DMS79 treated with DMSO at 0.1 percent for 48 hours (cell line): ENCODE data around the gene TWNK.
A peak's percentile ranks its signal among the peaks of the same experiment; 100 is the strongest.

Source experiments
- DNase-seq: peaks from one replicate; lab custom pipeline; 2025; lab: John Stamatoyannopoulos, UW

TWNK gene

GRCh38 chr10:101011517-101012423, 24.4 kb downstream of the TWNK start:
- DNase-seq = no peak

DNA sequence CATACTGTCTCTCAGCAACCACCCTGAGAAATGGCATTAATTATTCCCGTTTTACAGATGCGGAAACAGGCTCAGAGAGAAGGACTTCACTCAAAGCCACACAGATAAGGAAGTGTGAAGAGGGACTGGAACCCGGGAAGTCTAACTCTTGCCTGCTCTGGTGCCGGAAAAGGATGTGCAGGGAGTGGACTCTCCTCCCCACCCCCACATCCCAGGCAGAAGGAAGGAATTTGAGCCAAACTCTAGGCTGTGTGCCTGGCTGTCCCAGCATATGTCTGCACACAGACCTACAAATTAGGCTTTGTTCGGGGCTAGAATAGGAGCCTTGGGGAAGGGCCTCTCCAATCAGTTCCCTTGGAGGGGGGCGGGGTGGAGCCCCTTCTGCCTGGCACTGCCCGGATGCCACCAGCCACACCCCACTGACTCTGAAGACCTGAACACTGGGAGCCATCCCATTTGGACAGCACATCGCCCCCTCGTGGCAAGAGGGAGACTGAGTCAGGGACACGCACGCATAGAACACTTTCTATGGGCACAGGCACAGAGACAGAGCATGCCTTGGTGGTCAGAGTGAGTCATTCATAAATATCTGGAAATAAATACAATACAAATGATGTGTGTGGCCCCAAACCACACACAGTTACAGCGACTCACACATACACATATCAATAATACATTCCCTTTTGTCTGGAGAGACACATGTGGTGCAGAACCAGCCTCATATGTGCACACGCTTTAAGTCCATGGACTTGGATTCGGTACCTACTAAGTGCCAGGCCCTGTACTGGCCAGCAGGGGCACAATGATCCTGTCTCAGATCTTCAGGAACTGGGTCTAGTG, 25.4 kb downstream of the TWNK start:
- DNase-seq = peak; percentile 21

GRCh38 chr10:101013365-101013825, 26.1 kb downstream of the TWNK start:
- DNase-seq = no peak

DNA sequence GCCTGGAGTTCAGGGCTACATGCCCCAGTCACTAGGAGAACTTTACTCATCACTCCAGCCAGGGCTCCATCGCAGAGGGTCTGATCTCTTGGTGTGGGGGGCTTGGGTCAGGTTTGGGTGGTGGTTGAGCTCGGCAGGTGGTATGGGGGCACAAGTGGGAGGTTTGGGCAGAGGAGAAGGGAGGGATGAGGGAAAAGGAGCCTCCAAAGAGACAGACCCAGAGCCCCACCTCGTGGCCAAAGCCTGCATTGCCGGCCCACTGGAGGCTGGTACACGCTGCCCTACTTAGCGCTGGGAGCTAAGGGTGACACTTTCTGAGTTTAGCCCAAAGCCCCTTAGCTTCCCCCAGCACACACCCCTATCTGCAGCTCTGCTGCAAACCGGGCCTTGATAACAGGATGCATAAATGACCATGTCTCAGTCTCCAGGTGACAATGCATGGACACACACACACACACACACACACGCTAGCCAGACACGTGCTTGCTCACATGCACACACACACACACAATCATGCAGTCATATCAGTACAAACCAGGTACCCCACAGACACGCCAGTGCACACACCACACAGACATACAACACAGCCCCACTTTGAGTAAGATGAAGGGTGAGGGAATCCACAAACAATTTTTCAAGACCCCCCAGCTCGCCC, 27.0 kb downstream of the TWNK start:
- DNase-seq = peak; percentile 18

DNA sequence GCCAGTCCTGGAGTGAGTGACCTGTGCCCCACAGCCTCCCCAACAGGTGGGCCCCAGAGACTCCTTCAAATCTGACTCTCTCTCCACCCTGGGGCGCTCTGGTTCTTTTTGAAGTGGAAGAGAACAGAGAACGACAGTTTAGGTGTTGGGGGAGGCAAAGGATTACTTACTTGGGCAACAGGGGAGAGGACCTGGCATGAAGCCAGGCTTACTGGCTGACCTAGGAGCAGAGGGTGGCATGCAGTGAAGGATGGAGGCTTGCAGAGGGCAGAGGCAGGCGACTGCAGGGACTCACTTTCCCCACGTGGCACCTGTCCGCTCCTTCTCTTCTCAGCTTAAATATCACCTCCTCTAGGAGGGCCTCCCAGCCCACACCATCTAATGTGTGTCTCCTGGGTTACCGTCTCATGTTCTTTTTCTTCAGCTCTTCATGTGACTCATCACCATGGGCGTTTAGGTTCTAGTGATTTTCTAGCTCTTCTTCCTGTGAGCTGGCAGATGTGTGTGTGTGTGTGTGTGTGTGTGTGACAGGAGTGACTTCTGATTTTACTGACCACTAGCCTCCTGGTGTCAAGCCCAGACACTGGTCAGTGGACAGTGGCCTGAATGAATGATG, 27.7 kb downstream of the TWNK start:
- DNase-seq = no peak

GRCh38 chr10:101015582-101015973, 28.2 kb downstream of the TWNK start:
- no peak for DNase-seq

DNA sequence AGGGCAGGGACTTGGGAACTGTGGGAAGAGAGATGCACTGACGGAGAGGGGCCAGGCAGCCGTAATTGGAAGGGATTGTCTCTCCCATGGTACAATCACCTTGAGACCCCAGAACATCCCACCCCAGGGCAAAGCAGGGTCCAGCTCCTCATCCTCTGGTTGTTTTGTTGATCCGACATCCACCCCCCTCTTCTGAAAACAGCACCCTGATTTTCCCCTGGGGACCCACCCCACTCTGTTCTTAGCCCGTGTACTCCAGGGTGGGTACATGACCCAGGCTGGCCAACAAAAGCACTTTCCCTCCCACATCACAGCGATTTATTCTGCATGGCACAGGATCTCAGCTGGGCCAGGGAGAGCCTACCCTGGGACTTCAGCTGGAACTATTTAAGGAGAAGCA, 29.5 kb downstream of the TWNK start:
- no peak for DNase-seq

DNA sequence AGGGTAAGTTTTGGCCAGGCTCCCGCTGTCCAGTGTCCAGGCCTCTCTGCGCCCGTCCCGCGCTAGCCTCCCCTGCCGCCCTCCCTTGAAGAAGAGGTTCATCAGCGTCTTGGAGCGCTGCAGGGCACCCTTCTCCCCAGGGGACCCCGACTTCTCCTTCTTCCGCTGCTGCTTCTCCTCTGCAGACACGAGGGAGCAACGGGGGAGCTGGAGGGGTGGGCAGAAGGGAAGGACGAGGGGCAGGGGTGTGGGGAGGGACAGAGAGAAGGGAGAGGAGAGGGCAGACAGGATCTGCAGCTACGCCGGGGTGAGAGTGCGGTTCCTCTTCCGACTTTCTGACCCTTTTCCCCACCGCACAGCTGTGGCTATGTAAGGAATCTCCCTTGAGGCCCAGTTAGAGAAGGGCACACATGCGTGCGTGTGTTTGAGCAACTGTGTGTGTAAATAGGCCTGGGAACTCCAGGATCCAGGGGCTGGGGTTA, 30.8 kb downstream of the TWNK start:
- no peak for DNase-seq

- DNase-seq = peak; percentile 27
Observed at GRCh38 chr10:101018600-101019439, 31.5 kb downstream of the TWNK start.

- DNase-seq = no peak
Observed at GRCh38 chr10:101019440-101019703, 32.0 kb downstream of the TWNK start.

GRCh38 chr10:101020427-101021075, 33.2 kb downstream of the TWNK start:
- no peak for DNase-seq

GRCh38 chr10:101021239-101021638, 33.9 kb downstream of the TWNK start:
- no peak for DNase-seq

DNA sequence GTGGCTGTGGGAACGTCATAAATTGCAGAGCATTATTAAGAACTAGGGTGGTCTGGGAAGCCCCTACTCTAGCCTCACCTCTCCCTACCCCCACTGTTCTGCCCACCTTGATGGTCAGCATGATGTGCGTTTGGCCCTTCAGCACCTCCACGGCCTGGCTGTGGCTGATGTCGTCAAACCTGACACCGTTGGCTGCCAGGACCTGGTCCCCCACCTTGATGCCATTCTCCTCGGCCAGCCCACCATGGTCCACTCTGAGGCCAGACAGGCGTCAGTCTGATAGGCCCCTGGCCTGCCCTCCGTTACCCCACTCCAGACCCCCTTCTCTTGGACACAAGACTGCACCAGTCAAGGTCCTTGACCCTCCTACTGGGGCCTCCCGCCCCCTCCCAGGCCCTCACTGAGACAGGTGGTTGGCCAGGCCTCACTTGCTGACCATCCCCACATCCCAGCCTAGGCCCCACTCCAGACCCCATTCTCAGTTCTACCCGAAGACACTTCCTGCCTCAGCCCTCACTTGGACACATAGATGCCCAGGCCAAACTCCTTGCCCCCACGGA, 34.4 kb downstream of the TWNK start:
- DNase-seq = no peak

DNA sequence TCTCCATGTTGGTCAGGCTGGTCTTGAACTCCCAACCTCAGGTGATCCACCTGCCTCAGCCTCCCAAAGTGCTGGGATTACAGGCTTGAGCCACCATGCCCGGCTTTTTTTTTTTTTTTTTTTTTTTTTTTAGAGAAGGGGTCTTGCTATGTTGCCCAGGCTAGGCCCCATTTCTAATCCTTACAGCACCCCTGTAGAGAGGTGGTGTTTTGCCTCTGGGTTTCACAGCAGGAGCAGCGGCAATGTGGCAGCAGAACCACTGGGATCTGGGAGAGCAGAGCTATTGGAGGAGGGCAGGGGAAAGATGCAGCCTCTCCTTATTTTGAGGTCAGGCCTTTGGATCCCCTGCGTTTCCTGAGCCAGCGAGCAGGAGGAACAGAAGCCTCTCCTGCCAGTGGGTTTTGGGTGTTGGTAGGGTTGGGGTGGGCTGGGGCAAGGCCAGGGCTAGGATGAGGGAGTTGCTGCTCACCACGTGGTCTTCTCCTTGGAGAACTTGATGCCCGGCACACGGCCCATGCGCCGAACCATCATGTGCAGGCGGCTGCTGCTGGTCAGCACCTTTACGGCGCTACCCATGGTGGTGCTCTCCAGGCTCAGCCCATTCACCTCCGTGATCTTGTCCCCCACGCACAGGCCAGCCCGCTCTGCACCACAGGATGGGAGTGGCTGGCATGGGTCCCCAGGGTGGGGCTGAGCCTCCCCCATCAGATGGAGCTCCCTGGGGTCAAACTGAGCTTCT, 35.8 kb downstream of the TWNK start:
- no peak for DNase-seq

DNA sequence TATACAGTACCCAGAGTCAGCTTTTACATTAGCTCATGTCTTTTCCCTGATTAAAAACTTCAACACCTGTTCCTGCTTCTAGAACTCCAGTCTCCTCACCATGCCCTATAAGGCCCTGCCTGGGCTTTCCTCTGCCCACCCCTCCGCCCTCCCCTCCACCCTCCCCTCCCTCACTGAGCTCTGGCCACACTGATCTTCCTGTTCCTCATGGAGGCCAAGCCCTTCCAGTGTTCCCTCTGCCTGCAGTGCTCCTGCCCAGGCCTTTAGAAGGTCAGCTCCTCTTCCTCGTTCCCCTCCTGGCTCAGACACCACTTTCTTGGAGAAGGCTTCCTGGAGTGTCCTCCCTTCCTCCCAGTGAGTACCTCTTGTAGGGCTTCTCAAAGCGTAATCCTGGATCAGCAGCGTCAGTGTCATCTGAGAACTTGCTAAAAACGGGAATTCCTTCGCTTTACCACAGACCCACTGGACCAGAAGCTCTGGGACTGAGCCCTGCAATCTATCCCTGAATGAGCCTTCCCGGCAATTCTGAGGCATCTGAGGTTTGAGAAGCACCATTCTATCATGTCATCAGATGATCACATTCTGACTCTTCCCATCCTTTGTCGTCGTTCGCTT, 39.9 kb downstream of the TWNK start:
- no peak for DNase-seq

- DNase-seq = no peak
Observed at GRCh38 chr10:101028446-101029337, 41.3 kb downstream of the TWNK start.

GRCh38 chr10:101029520-101030295, 42.4 kb downstream of the TWNK start:
- DNase-seq = no peak
